Measurements from ENCODE around the gene DMRT3.

- TF ChIP-seq CTCF (IDR thresholded peaks at IDR 0.05) (no peak), POLR2A (IDR thresholded peaks at IDR 0.05) (no peak)
Observed at GRCh38 chr9:1001838-1002237, 25.4 kb downstream of the DMRT3 start.

Measured in Peyer's patch (tissue), 4 donors.